ENCODE results near the gene SORL1. TPM values are rescaled to one million over a fixed set of nuclear protein-coding genes. Genes with fewer than 3 reads are reported as not detected.
A peak's percentile ranks its signal among the peaks of the same experiment; 100 is the strongest.

The SORL1 gene
- total RNA-seq, 1 experiment from 2014 or later = 68.3 TPM

DNA sequence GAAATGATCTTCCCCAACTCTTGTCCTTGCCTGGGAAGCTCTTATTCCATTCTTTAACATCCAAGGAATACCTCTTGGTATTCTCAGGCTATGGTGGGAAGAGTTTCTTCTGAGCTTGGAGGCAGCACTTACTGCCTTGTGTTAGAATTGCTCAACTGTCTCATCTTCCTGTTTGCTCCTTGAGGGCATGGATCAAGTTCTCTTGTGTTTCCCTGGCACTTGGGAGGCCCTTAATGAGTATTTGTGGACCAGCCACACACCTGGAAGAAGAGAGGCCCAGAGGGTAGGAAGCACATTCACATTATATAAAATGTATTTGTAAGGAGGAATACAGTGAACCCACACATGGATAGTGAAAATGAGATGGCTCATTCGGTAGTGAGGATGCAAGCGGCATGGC is 4.0 kb downstream of the SORL1 start:
- H3K27ac ChIP-seq (ENCODE audit: insufficient read length, low read depth, low read length) = no peak overlapping the region
- H3K56ac ChIP-seq (ENCODE audit: insufficient read length, low read depth, low read length) = no peak overlapping the region
- H3K4me2 ChIP-seq (ENCODE audit: insufficient read depth, insufficient read length, low read length) = peak overlapping the region; percentile 16
- H2BK120ac ChIP-seq (ENCODE audit: low read depth, low read length, poor library complexity, severe bottlenecking) = no peak overlapping the region
- H2BK12ac ChIP-seq (ENCODE audit: insufficient read length, low read depth, low read length) = no peak overlapping the region
- no peak overlapping the region for H2BK5ac ChIP-seq (ENCODE audit: insufficient read length, low read length)
- no peak overlapping the region for H2AK5ac ChIP-seq (ENCODE audit: insufficient read length, low read length)
- H3K18ac ChIP-seq (ENCODE audit: insufficient read length, low read depth, low read length) = no peak overlapping the region
- Mint-ChIP-seq H3K4me1 (peaks cover 82 to 86% of the 10 kb centered on the region in 2 experiments), H3K27ac (peak overlapping the region; percentile 53 to 83 (median 74); a peak in 5 of 7 replicates), H3K36me3 (ENCODE audit: insufficient read depth in 1 of 3, low read depth in 3 of 3) (peaks cover 5 to 6% (median 6%) of the 10 kb centered on the region in 3 experiments), H3K27me3 (ENCODE audit: low read depth) (peaks cover 5% of the 10 kb centered on the region), H3K4me3 (peak overlapping the region in 1 of 2 experiments; percentile 19; a peak in 1 of 5 replicates), H3K9me3 (no peaks in the 10 kb centered on the region)
- H2BK15ac ChIP-seq (ENCODE audit: low read depth, low read length) = no peak overlapping the region
- H3K27me3 ChIP-seq (ENCODE audit: insufficient read depth, low read length) = no peaks in the 10 kb centered on the region
- H3K4me1 ChIP-seq (ENCODE audit: insufficient read depth, low read length) = peaks cover 19% of the 10 kb centered on the region; the same call in 1 of the 2 replicates
- H3K9me3 ChIP-seq (ENCODE audit: control insufficient read depth, low read depth, low read length) = no peaks in the 10 kb centered on the region
- no peak overlapping the region for H2BK20ac ChIP-seq (ENCODE audit: low read depth, low read length, poor library complexity, severe bottlenecking)
- H3K79me1 ChIP-seq (ENCODE audit: insufficient read depth, low read depth, low read length, poor library complexity, severe bottlenecking) = peaks cover 1% of the 10 kb centered on the region
- H2AFZ ChIP-seq (ENCODE audit: low read length) = no peak overlapping the region
- no peak overlapping the region for H3K9ac ChIP-seq (ENCODE audit: extremely low read depth, insufficient read length, low read length)
- no peak overlapping the region for H4K91ac ChIP-seq (ENCODE audit: insufficient read length, low read depth, low read length)
- peaks cover 12% of the 10 kb centered on the region for H3K23me2 ChIP-seq (ENCODE audit: insufficient read length, low read depth, low read length, poor library complexity, severe bottlenecking)
- H3K4ac ChIP-seq (ENCODE audit: low read depth, low read length) = no peak overlapping the region
- H3K23ac ChIP-seq (ENCODE audit: insufficient read length, low read depth, low read length) = no peak overlapping the region
- TF ChIP-seq, protein P1, sequence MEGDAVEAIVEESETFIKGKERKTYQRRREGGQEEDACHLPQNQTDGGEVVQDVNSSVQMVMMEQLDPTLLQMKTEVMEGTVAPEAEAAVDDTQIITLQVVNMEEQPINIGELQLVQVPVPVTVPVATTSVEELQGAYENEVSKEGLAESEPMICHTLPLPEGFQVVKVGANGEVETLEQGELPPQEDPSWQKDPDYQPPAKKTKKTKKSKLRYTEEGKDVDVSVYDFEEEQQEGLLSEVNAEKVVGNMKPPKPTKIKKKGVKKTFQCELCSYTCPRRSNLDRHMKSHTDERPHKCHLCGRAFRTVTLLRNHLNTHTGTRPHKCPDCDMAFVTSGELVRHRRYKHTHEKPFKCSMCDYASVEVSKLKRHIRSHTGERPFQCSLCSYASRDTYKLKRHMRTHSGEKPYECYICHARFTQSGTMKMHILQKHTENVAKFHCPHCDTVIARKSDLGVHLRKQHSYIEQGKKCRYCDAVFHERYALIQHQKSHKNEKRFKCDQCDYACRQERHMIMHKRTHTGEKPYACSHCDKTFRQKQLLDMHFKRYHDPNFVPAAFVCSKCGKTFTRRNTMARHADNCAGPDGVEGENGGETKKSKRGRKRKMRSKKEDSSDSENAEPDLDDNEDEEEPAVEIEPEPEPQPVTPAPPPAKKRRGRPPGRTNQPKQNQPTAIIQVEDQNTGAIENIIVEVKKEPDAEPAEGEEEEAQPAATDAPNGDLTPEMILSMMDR (conservative IDR thresholded peaks at IDR 0.05) = no peak
- no peaks in the 10 kb centered on the region for H4K20me1 ChIP-seq (ENCODE audit: control insufficient read depth, insufficient read depth, insufficient read length)
- H3K14ac ChIP-seq (ENCODE audit: insufficient read depth, low read length) = no peak overlapping the region
- no peak for DNase-seq
- peaks cover 31% of the 10 kb centered on the region; the same call in 1 of the 2 replicates for H3K79me2 ChIP-seq (ENCODE audit: insufficient read depth, low read length)
- no peak overlapping the region for H4K5ac ChIP-seq (ENCODE audit: insufficient read length, low read depth, low read length)
- WGBS (ENCODE audit: extremely low coverage, insufficient read length, low lambda C conversion rate) = no CpG with 5 or more reads among the region's 2 CpGs
- H4K8ac ChIP-seq (replicated peaks; ENCODE audit: insufficient read length, low read depth, low read length) = no peak overlapping the region
- H3T11ph ChIP-seq (ENCODE audit: low read length) = no peak overlapping the region

Data from H9 (cell line).